ENCODE data around the gene ACD. TPM values are rescaled to one million over a fixed set of nuclear protein-coding genes. Genes with fewer than 3 reads are reported as not detected.

Gene ACD
- total RNA-seq, 1 experiment from 2014 or later = 34.1 TPM

GRCh38 chr16:67704110-67704509, 44.0 kb upstream of the ACD start:
- Histone ChIP-seq H2BK120ac (ENCODE audit: low read depth, low read length, poor library complexity, severe bottlenecking) (no peak overlapping the region), H3K23ac (ENCODE audit: insufficient read length, low read depth, low read length) (no peak overlapping the region), H3K18ac (ENCODE audit: insufficient read length, low read depth, low read length) (no peak overlapping the region), H2BK12ac (ENCODE audit: insufficient read length, low read depth, low read length) (no peak overlapping the region), H2AFZ (ENCODE audit: low read length) (no peak overlapping the region), H3K79me1 (ENCODE audit: insufficient read depth, low read depth, low read length, poor library complexity, severe bottlenecking) (peaks cover 6% of the 10 kb centered on the region), H2BK20ac (ENCODE audit: low read depth, low read length, poor library complexity, severe bottlenecking) (no peak overlapping the region), H3K23me2 (ENCODE audit: insufficient read length, low read depth, low read length, poor library complexity, severe bottlenecking) (no peaks in the 10 kb centered on the region), H3K4me1 (ENCODE audit: insufficient read depth, low read length) (no peaks in the 10 kb centered on the region), H3T11ph (ENCODE audit: low read length) (no peak overlapping the region), H2AK5ac (ENCODE audit: insufficient read length, low read length) (no peak overlapping the region), H4K5ac (ENCODE audit: insufficient read length, low read depth, low read length) (no peak overlapping the region), H3K4me2 (ENCODE audit: insufficient read depth, insufficient read length, low read length) (no peak overlapping the region), H3K9ac (ENCODE audit: extremely low read depth, insufficient read length, low read length) (no peak overlapping the region), H3K27me3 (ENCODE audit: insufficient read depth, low read length) (no peaks in the 10 kb centered on the region), H4K91ac (ENCODE audit: insufficient read length, low read depth, low read length) (no peak overlapping the region), H3K79me2 (ENCODE audit: insufficient read depth, low read length) (peaks cover 3% of the 10 kb centered on the region; the same call in 1 of the 2 replicates), H3K9me3 (ENCODE audit: control insufficient read depth, low read depth, low read length) (no peaks in the 10 kb centered on the region), H4K20me1 (ENCODE audit: control insufficient read depth, insufficient read depth, insufficient read length) (no peaks in the 10 kb centered on the region), H3K56ac (ENCODE audit: insufficient read length, low read depth, low read length) (no peak overlapping the region), H4K8ac (replicated peaks; ENCODE audit: insufficient read length, low read depth, low read length) (no peak overlapping the region), H3K4ac (ENCODE audit: low read depth, low read length) (no peak overlapping the region), H3K27ac (ENCODE audit: insufficient read length, low read depth, low read length) (no peak overlapping the region), H2BK15ac (ENCODE audit: low read depth, low read length) (no peak overlapping the region), H2BK5ac (ENCODE audit: insufficient read length, low read length) (no peak overlapping the region), H3K14ac (ENCODE audit: insufficient read depth, low read length) (no peak overlapping the region)
- Mint-ChIP-seq H3K4me3 (no peak overlapping the region), H3K9me3 (no peaks in the 10 kb centered on the region; a peak in 1 of 5 replicates), H3K36me3 (ENCODE audit: insufficient read depth in 1 of 3, low read depth in 3 of 3) (no peaks in the 10 kb centered on the region; a peak in 2 of 7 replicates), H3K27me3 (ENCODE audit: low read depth) (no peaks in the 10 kb centered on the region), H3K4me1 (peaks cover 4 to 11% of the 10 kb centered on the region in 2 experiments), H3K27ac (no peak overlapping the region)
- no CpG with 5 or more reads among the region's 5 CpGs for WGBS (ENCODE audit: extremely low coverage, insufficient read length, low lambda C conversion rate)
- no peak for DNase-seq
- TF ChIP-seq CTCF (conservative IDR thresholded peaks at IDR 0.05) = no peak

Measured in H9 (cell line).